ENCODE results near the gene CUL4A.
A peak's percentile ranks its signal among the peaks of the same experiment; 100 is the strongest.
"Not testable (repeated sequence)": the region's sequence is repeated elsewhere in the genome, so short reads cannot be mapped to it uniquely, and the experiment has no call there.

The CUL4A gene

DNA sequence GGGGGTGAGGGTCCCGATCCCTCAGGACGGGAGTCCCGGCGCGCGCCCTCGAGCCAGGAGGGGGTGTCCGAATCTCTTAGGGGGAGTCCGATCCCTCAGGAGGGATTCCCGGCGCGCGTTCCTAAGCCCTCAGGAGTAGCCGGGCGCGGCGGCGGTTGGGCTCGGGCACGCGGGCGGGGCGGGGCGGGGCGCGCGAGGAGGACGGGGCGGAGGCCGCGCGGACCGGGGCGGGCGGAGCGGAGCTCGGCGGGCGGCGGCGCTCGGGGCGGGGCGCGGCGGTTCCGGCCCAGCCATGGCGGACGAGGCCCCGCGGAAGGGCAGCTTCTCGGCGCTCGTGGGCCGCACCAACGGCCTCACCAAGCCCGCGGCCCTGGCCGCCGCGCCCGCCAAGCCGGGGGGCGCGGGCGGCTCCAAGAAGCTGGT is at the start of gene CUL4A:
Gene CUL4A, plus strand, starts transcription at position 278 of the 423 bp plus-strand sequence. Its CDS starts 15 bp downstream, at position 293.
- DNase-seq = peak; percentile 80

DNA sequence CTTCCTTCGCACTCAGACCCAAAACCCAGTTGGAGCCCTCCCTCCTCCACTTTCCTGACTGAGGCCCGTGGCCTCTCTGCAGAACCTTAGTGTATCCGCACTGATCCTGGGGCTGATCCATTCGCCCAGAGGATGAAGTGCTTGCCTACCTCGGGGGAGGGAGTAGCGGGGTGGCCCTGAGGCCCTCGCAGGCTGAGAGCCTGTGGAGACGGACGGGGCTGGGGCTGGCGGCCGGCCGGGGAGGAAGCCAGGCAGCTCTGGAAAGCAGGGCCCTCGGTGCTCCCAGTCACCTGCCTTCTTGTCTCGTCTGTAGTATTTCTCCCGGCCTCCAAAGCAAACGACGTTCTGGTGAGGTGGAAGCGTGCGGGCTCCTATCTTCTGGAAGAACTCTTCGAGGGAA is 49.7 kb upstream of the CUL4A start:
- no peak for DNase-seq

DNA sequence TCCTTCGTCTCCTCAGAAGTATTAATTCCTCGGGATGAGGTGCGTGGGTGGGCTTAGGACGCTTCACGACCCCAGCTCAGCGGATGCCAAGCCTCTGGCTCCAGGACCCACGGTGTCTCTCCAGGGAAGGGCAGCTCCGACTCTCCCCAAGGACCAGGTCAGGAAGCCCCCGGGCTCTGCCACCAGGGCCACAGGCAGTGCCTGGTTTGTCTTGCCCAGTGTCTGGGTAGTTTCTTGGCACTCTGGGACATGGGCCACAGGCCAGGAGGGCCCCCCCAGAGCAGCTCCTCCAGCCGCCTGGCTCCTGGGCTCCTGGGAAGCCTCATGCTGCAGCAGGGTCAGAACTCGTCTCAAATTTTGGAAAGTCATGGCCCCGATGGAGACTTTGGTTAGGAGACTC is 48.4 kb upstream of the CUL4A start:
- DNase-seq = no peak

DNA sequence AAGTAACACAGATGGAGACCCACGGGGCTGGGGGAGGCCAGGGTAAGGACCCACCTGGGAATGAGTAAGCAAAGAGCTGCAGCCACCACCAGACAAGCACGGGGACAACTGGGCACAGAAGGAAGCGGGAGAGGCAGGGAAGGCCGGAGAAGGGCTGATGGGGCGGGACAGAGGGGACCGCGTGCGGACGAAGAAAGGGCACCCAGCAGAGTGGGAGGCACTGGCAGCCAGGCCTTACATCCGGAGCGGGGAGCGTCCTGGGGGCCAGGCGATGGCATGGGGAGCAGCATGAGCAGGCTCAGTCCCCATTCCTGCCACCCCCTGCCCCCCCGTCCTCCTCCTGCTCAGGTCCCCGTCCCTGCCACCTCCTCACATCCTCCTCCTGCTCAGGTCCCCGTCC is 48.0 kb upstream of the CUL4A start:
- peak; percentile 15 for DNase-seq

DNA sequence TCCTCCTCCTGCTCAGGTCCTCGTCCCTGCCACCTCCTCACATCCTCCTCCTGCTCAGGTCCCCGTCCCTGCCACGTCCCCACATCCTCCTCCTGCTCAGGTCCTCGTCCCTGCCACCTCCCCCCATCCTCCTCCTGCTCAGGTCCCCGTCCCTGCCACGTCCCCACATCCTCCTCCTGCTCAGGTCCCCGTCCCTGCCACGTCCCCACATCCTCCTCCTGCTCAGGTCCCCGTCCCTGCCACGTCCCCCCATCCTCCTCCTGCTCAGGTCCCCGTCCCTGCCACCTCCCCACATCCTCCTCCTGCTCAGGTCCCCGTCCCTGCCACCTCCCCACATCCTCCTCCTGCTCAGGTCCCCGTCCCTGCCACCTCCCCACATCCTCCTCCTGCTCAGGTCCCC is 47.4 kb upstream of the CUL4A start:
- not testable (repeated sequence) for DNase-seq

DNA sequence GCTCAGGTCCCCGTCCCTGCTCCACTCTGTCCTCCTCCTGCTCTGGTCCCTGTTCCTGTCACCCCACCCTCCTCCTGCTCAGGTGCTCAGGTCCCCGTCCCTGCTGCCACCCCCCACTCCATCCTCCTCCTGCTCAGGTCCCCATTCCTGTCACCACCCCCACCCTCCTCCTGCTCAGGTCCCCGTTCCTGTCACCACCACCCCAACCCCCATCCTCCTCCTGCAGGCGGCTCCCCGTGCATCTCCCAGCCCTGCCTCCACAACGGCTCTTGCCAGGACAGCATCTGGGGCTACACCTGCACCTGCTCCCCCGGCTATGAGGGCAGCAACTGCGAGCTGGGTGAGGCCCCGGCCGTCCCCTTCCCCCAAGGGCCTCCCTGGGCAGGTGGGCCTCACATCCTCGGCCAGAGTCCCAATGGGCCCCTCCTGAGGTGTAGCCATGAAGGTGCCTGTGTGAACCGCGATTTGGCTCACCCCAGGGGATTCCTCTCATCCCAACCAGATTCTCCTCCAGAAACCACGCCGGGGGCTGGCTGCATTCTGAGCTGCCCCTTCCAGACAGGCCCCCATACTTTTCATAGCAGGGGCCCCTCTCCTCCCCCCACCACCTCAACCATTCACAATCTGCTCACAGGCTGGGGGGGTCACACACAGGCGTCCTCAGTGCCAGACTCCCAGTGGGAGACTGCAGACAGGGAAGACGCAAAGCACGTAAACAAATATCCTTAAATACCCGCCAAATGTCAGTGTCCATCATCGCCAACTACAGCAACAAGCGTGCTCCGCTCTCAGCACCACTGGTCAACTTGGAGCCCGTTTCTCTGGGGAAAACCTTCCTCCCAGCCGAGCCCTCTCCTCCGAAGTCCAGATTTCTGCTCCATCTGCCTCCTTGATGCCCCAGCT is 46.4 kb upstream of the CUL4A start:
- DNase-seq = peak; percentile 12

DNA sequence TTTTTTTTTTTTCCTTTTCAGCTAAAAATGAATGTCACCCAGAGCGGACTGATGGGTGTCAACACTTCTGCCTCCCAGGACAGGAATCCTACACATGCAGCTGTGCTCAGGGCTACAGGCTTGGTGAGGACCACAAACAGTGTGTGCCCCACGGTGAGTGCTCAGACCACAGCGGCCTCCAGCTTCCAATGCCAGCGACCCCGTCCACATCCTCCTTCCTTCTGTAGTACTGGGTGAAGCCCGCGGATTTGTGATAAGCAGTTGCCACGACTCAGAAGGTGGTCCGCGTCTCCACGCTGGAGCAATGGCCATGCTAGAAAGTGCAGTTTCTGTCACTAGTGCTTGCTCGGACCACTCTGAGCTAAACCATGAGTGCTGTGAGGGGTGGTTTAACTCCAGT is 44.9 kb upstream of the CUL4A start:
- no peak for DNase-seq

DNA sequence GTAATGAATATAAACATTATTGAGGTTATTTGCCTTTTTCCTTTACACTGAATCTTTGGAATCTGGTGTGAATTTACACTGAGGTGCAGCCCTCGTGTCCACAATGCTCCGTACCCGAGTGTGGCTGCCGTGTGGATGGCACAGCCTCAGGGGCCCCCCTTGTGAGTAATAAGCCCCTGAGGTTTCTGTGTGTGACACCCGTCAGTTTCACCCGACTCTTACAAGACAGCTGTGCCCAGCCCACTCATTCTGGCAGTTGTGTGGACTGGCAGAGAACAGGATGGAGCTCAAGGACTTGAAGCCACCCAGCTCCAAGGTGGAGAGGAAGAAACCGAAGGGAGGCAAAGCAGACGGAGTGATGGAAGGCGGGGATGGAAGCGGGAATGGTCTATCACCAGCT is 43.1 kb upstream of the CUL4A start:
- no peak for DNase-seq

DNA sequence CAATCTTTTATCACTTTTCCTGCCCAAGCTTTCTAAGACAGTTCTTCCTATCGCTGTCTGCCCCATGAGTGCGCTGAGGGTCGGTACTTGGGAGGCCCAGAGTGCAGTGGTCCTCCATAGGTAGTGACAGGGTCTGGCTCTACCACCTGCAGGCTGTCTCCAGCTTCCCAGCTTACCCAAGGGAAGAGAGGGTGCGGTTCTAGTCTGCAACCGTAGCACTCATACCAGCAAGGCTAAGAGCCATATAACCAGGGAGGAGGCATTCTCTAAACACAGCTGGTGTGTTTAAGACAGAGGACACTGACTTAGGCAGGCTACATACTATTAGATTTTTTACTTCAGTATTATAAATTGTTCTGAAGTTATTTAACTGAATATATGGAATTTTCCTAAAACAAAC is 42.7 kb upstream of the CUL4A start:
- DNase-seq = no peak

DNA sequence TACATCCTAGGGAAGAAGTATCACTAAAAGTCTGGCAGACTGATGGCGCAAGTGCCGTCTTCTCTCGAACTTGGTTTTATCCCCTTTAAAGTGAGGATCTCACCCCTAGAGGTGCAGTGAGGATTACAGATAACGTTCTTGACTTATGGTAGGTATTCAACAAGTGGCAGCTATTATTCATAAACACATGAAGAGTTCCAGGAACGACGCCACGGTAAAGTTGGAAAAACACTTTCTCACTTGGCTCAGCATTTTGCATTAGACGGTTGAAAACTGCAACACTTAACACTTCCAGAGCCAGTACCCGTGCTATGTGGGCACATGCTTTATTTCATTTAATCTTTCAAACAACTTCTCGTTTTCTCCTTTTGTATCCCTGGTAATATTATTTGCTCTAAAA is 42.3 kb upstream of the CUL4A start:
- no peak for DNase-seq

DNA sequence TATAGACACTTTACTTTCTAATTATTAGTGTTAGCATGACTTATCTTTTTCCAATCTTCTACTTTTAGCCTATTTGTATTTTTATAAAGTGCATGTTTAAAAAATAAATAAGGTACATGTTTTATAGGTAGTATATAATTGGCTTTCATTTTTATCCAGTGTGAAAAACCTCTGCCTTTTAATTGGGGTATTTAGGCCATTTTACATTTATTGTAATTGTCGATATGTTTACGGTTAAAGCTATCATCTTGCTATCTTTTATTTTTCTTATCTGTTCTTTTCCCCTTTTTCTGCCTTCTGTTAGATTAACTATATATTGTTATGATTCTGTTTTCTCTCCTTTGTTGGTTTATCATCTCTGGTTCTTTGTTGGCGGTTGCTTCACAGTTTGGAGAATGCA is 41.8 kb upstream of the CUL4A start:
- DNase-seq = no peak

DNA sequence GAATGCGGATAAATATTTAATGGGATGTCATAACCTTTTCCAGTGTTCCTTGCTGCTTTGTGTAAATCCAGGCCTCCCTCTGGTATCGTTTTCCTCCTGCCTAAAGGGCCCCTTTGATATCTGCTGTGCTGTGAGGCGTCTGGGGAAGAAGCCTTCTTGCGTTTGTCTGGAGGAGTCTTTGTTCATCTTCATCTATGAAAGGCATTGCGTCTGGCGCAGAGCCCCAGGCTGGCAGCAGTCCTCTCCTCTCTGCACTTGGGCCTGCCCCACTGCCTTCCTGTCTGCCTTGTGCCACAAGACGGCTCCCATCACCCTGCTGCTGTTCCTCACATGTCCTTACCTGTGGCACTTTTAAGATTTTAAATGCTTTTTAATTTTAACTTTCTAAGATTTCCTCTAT is 41.2 kb upstream of the CUL4A start:
- no peak for DNase-seq

DNA sequence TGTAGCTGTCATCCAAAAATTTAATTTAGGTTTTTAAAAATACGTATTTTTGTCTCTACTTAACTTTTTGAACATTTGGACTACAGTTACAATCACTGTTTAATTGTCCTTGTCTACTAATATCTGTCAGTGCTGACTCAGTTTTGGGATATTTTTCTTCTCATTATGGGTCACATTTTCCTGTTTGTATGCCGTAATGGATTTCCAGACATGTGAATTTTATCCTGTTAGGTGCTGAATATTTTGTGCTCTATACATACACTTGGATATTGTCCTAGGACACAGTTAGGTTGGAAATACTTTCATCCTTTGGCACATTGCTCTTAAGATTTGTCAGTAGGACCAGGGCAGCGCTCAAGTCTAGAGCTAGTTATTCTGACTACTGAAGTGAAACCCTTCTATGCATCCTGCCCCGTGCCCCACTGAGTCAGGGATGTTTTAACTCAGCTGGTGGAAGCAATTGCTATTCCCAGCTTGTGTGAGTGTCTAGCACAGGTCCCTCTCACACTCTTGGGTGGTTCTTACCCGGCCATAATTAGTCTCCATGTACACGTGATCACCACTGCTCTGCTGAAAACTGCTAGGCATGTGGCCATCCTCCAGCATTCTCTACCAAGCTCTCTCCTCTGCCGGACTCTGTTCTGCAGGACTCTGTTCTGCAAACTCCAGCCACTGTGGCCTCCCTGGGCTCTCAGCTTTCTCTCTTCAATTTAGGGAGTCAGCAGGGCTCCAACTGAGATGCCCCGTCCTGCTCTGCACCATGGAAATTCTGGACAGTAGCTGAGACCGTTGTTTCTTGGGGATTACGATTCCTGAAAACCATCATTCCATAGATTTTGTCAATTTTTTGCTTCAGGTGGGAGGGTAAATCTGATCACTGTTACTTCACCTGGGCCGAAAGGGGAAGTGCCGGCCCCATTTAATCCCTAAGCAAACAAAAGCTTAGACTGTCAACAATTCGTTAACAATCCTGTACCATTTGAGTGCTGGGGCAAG is 39.8 kb upstream of the CUL4A start:
- no peak for DNase-seq

DNA sequence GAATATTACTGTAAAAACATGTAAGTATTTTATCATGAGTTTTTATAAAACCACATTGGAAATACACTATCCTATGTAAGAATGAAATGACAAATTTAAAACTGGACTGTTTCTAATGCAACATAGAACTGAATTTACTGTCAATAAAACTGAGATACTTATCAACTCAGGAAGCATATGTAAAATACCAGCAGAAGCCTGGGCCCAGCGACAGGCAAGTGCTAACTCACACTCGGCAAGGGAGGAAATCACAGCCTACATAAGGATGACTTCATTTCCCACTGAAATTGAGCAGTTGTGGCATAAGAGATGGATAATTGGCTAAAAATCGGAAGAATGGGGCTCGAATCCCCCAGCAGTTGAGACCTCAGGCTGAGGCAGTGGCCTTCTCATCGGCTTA is 38.9 kb upstream of the CUL4A start:
- no peak for DNase-seq

DNA sequence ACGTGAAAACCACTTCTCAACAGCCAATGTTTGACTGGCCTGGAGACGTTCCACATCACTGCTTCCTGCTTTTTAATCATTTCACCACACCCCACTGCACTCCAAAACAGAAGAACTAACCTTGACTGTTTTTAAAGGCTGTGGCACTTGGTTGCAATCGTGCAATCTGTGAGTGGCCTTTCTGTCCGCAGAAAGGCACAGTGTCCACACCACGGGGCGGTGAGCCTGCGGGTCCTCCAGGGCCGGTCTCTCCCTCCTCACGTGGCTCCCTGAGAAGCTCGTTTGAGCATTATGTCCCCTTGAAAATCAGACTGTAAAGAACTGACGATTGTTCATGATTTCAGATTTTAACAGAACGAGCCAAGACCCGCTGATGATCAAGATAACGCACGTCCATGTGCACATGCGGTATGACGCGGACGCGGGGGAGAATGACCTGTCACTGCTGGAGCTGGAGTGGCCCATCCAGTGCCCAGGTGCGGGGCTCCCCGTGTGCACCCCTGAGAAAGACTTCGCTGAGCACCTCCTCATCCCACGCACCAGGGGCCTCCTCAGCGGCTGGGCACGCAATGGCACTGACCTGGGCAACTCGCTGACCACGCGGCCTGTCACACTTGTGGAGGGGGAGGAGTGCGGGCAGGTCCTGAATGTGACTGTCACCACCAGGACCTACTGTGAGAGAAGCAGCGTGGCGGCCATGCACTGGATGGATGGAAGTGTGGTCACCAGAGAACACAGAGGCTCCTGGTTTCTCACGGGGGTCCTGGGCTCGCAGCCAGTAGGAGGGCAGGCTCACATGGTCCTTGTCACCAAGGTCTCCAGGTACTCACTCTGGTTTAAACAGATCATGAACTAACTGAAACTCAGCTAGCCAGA is 37.9 kb upstream of the CUL4A start:
- no peak for DNase-seq

DNA sequence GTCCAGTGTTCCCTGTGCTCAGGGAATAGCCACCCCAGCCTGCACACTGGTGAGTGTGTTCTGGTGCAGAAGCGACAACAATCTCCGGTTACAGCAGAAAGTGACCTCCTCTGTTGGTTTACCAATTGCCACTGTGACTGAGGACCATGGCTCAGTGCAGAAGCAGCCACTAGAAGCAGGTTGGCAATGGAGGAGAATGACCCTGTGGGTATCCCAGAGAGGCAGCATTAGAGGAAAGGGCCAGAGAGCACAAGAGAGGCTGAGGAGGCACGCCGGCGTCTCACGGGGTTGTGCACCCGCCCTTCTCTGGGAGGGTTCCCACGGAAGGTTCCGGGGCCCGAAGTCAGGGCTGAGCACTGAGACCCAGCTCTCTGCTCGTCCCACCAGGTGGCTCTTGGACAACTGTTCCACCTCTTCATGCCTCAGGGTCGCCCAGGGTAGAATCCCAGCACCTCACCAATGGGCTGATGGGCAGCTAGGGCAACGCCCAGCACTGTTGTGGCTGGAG is 36.9 kb upstream of the CUL4A start:
- no peak for DNase-seq

DNA sequence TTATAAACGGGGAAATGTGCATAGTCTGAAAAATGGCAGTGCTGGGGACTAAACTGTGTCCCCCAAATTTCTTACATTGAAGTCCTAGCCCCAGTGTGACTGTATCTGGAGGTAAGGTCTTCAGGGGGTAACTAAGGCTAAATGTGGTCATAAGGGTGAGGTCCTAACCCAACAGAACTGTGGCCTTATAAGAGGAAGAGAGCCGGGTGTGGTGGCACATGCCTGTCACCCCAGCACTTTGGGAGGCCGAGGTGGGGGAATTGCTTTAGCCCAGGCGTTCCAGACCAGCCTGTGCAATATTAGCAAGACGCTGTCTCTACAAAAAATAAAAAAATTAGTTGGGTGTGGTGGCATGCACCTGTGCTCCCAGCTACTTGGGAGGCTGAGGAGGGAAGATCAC is 33.1 kb upstream of the CUL4A start:
- DNase-seq = peak; percentile 52

DNA sequence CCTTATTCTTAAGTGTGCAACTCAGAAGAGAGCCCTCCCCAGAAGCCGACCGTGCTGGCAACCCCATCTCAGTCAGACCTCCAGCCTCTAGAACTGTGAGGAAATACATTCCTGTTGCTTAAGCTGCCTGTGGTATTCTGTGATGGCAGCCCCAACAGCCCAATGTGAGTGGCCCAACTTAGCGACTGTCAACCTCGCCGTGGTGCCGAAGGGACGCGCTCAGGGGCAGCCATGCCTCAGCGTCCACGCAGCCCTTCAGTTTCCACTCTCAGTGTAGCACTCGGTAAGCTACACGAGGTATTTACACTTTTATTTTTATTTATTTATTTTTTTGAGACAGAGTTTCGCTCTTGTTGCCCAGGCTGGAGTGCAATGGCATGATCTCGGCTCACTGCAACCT is 32.6 kb upstream of the CUL4A start:
- no peak for DNase-seq

DNA sequence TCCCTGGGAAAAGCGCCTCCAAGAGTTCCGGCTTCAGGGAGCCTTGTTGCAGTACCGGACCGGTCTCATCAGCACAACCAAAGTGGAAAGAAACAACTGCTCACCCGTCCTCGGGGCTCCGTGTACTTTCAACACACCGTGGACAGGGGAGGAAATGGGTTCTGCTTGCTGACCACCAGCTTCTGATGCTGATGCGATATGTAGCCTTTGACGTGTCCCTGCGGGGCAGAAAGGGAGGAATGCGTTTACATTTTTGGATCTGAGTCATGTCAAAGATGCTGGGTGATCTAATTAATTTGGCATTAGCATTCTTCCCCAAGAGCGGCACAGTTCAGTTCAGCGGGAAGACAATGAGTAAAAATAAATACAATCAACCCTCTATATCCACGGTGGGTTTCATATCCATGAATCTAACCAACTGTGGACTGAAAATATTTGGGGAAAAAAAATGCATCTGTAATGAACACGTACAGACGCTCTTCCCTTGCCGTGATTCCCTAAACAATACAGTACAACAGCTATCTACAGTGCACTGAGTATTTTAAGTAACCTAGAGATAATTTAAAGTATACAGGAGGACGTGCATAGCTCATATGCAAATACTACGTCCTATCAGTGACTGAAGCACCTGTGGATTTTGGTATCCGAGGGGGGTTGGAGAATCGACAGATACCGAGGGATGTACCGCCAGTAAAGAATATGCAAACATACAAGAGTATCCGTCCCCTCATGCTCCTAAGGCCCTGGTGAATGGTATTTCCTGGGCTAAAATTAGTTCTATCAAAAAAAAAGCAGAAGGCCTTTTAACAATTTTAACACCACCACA is 31.1 kb upstream of the CUL4A start:
- no peak for DNase-seq

DNA sequence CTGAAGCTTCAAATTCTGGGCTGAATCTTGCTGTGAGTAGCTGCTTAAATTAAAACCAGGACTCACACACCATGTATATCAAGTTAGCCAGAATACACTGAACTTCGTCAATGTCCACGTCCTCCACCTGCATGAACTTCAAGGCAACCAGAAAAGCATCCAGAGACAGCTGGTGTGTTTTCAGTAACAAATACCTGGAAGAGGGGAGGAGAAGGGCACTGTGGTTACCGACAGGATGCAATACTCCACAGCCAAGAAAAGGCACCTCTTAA is 30.6 kb upstream of the CUL4A start:
- DNase-seq = no peak

DNA sequence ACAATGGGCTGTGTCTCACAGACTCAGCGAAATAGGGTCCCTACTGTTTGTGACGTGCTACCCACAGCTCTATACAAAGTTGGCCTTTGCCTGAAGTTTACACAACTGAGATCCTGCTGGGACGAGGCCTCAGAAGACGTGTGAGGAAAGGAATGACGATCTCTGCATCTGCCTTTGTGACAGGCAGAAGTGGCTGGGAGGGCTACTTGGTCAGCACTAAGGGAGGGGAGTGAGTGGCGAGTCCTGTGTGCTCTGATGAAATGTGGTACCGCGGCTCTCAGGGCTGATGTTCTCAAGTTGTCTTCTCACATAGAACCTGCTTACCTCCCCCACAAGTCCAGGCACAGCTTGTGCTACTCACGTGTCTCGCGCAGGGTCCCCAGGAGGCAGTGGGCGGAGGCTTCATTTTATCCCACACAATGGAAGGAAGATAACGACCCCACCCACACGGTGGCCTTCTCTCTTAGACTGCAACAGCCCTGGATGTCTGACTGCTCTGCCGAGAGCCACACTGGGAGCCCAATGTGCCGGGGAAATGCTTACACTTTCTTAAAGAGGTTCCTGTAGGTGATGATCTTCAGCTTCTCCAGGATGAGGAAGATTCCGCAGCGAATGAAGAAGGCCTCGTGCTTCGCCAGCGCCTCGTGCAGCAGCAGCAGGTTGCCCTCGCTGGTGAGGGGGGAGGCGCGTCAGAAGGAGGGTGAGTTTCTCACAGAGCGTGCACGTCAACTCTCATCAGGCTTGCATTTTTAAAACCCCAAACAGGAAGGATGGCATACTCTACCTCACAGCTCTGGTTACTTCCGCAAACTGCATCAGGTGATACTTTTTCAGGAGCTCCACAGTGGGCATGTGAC is 29.8 kb upstream of the CUL4A start:
- peak; percentile 24 for DNase-seq

Measured in CD4-positive, alpha-beta T cell treated with Interleukin-6 for 4 hours (primary cell).